OCI-LY1 (cell line): ENCODE data around the gene SMC4.

Experiments used
- H2AFZ ChIP-seq: fragments of 200-600 bp; sonication (generic), shearing (Covaris generic); 2 replicates; pipeline ENCODE4 v1.6.0; 2014; ENCODE audit warnings: antibody characterized with exemption, mild to moderate bottlenecking, low read length
- H3F3A ChIP-seq: fragments of 200-600 bp; sonication (generic), shearing (Covaris generic); 2 replicates; pipeline ENCODE4 v1.6.0; 2014; ENCODE audit warnings: mild to moderate bottlenecking, antibody characterized with exemption, low read length, moderate library complexity; ENCODE audit not compliant: insufficient read depth
- H3K27ac ChIP-seq: fragments of 200-600 bp; sonication (generic); 2 replicates; pipeline ENCODE4 v1.5.1; 2014; ENCODE audit warnings: low read length, mixed run types, mild to moderate bottlenecking, low read depth; ENCODE audit not compliant: poor library complexity, severe bottlenecking
- H3K27me3 ChIP-seq: fragments of 200-600 bp; sonication (generic); 2 replicates; pipeline ENCODE4 v1.6.0; 2014; ENCODE audit warnings: antibody characterized with exemption, mild to moderate bottlenecking, low read length, moderate library complexity; ENCODE audit not compliant: insufficient read depth
- H3K36me3 ChIP-seq: fragments of 200-600 bp; sonication (generic); 2 replicates; pipeline ENCODE4 v1.6.1; 2014; ENCODE audit warnings: mild to moderate bottlenecking, antibody characterized with exemption, low read length, moderate library complexity, mixed read lengths; ENCODE audit not compliant: insufficient read depth
- H3K4me1 ChIP-seq: fragments of 200-600 bp; sonication (generic); 2 replicates; pipeline ENCODE4 v1.5.1; 2014; ENCODE audit warnings: mild to moderate bottlenecking, low read length, moderate library complexity; ENCODE audit not compliant: insufficient read depth, severe bottlenecking
- H3K4me2 ChIP-seq: fragments of 200-600 bp; sonication (generic), shearing (Covaris generic); 2 replicates; pipeline ENCODE4 v1.6.1; 2014; ENCODE audit warnings: low read length
- H3K4me3 ChIP-seq: fragments of 200-600 bp; sonication (generic); 2 replicates; pipeline ENCODE4 v1.5.1; 2014; ENCODE audit warnings: low read length, low read depth, mild to moderate bottlenecking, mixed read lengths; ENCODE audit not compliant: poor library complexity, severe bottlenecking
- H3K79me2 ChIP-seq: fragments of 200-600 bp; shearing (Covaris generic); 2 replicates; pipeline ENCODE4 v1.6.1; 2016; ENCODE audit warnings: mixed run types, low read length, mixed read lengths; ENCODE audit not compliant: insufficient read depth
- H3K9ac ChIP-seq: fragments of 200-600 bp; sonication (generic), shearing (Covaris generic); 2 replicates; pipeline ENCODE4 v1.6.1; 2014; ENCODE audit warnings: mild to moderate bottlenecking, low read length, mixed read lengths
- H3K9me2 ChIP-seq: fragments of 200-600 bp; sonication (generic), shearing (Covaris generic); 2 replicates; pipeline ENCODE4 v1.6.1; 2014; ENCODE audit warnings: low read depth, mild to moderate bottlenecking, low read length, mixed read lengths
- H3K9me3 ChIP-seq: fragments of 200-600 bp; shearing (Covaris generic); 2 replicates; pipeline ENCODE4 v1.6.1; 2014; ENCODE audit warnings: low read length, mixed read lengths
- H4K20me1 ChIP-seq: fragments of 200-600 bp; sonication (generic), shearing (Covaris generic); 2 replicates; pipeline ENCODE4 v1.6.0; 2016; ENCODE audit warnings: mild to moderate bottlenecking, low read length; ENCODE audit not compliant: insufficient read depth
- EZH2 ChIP-seq: fragments of 200-600 bp; sonication (generic), shearing (Covaris generic); IDR thresholded peaks from 2 replicates; pipeline ENCODE4 v1.8.0; 2017; ENCODE audit warnings: borderline replicate concordance, mixed run types, mild to moderate bottlenecking, antibody characterized with exemption, low read length, moderate library complexity, mixed read lengths
- TF ChIP-seq, protein P1 (sequence below): fragments of 200-600 bp; sonication (generic), shearing (Covaris generic); IDR thresholded peaks from 2 replicates; pipeline ENCODE4 v1.5.1; 2017; ENCODE audit warnings: mild to moderate bottlenecking, antibody characterized with exemption, low read length, moderate library complexity, mixed read lengths

SMC4 gene

DNA sequence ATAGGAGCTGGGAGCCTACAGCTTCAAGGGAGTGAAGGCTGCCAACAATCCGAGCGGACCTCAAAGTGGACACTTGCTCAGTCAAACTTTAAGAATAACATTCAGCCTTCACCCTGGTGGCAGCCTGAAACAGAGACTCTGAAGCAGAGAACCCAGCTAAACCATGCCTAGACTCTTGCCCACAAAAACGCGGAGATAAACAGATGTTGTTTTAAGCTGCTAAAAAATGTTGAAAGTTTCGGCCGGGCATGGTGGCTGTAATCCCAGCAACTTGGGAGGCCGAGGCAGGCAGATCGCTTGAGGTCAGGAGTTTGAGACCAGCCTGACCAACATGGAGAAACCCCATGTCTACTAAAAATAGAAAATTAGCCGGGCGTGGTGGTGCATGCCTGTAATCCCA lies 79.9 kb downstream of the SMC4 start:
- H3K9me3 ChIP-seq, result no peaks in the 10 kb centered on the region
- H3K9me2 ChIP-seq, result no peaks in the 10 kb centered on the region
- H3K79me2 ChIP-seq, result no peaks in the 10 kb centered on the region
- no peak overlapping the region for H3K9ac ChIP-seq
- no peaks in the 10 kb centered on the region for H3K36me3 ChIP-seq
- H3F3A ChIP-seq, result no peaks in the 10 kb centered on the region
- H3K4me3 ChIP-seq, result no peak overlapping the region
- H3K4me2 ChIP-seq, result no peak overlapping the region
- TF ChIP-seq, protein P1, sequence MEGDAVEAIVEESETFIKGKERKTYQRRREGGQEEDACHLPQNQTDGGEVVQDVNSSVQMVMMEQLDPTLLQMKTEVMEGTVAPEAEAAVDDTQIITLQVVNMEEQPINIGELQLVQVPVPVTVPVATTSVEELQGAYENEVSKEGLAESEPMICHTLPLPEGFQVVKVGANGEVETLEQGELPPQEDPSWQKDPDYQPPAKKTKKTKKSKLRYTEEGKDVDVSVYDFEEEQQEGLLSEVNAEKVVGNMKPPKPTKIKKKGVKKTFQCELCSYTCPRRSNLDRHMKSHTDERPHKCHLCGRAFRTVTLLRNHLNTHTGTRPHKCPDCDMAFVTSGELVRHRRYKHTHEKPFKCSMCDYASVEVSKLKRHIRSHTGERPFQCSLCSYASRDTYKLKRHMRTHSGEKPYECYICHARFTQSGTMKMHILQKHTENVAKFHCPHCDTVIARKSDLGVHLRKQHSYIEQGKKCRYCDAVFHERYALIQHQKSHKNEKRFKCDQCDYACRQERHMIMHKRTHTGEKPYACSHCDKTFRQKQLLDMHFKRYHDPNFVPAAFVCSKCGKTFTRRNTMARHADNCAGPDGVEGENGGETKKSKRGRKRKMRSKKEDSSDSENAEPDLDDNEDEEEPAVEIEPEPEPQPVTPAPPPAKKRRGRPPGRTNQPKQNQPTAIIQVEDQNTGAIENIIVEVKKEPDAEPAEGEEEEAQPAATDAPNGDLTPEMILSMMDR, result no peak
- no peak for TF ChIP-seq EZH2
- H2AFZ ChIP-seq, result no peak overlapping the region
- H3K27ac ChIP-seq, result no peak overlapping the region
- H3K4me1 ChIP-seq, result no peaks in the 10 kb centered on the region
- no peaks in the 10 kb centered on the region for H3K27me3 ChIP-seq
- no peaks in the 10 kb centered on the region for H4K20me1 ChIP-seq

DNA sequence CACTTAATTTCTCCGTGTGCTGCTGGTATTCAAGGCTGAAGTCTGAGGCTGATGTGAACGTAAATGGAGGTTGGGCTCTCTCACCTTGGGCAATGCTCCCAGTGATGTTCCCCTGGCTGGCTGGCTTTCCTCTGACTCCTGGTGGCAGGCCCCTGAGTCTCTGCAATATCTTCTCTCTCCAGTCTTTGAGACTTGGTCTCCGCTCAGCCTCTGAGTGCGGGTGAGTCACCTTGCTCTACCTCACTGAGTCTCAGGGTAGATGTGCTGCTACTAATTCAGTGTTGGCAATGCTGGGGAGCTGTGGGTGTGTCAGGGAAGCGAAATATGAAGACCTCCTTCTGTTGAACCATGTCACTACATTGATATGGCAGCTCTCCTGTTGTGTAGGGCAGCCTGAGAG lies 81.5 kb downstream of the SMC4 start:
- Histone ChIP-seq H3K4me2 (no peak overlapping the region), H3K79me2 (no peaks in the 10 kb centered on the region), H3K27ac (no peak overlapping the region), H3K4me1 (no peaks in the 10 kb centered on the region), H3F3A (no peaks in the 10 kb centered on the region), H3K9me3 (no peaks in the 10 kb centered on the region), H3K9me2 (no peaks in the 10 kb centered on the region), H4K20me1 (no peaks in the 10 kb centered on the region), H2AFZ (no peak overlapping the region), H3K4me3 (no peak overlapping the region), H3K36me3 (no peaks in the 10 kb centered on the region), H3K27me3 (no peaks in the 10 kb centered on the region), H3K9ac (no peak overlapping the region)
- TF ChIP-seq, protein P1, result no peak

DNA sequence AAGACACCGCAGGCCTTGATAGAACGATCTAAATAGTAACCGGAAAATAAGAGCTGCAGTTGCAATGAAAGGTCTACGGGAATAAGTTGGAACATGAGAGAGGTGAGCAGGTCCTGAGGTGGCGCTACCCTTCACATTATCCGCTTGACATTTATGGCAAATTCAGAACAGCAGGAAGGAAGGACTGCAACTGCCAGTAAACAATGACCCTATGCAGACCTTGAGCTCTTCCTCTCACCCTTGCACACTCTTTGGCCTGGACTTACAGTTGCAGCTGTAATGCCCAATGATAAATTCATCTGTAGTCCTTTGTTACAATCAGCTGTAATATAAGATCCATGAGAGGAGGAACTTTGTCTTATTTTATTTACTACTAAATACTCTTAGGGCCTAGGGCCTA lies 82.4 kb downstream of the SMC4 start:
- H3K9ac ChIP-seq, result no peak overlapping the region
- H2AFZ ChIP-seq, result no peak overlapping the region
- no peaks in the 10 kb centered on the region for H3K9me3 ChIP-seq
- H3K36me3 ChIP-seq, result no peaks in the 10 kb centered on the region
- H3K27ac ChIP-seq, result no peak overlapping the region
- no peak overlapping the region for H3K4me2 ChIP-seq
- H3F3A ChIP-seq, result no peaks in the 10 kb centered on the region
- H3K79me2 ChIP-seq, result no peaks in the 10 kb centered on the region
- no peaks in the 10 kb centered on the region for H3K4me1 ChIP-seq
- H3K4me3 ChIP-seq, result no peak overlapping the region
- H4K20me1 ChIP-seq, result no peaks in the 10 kb centered on the region
- H3K9me2 ChIP-seq, result no peaks in the 10 kb centered on the region
- no peak for TF ChIP-seq EZH2
- TF ChIP-seq, protein P1, result no peak
- no peaks in the 10 kb centered on the region for H3K27me3 ChIP-seq
